ENCODE results near the gene CYP3A5.
A peak's percentile ranks its signal among the peaks of the same experiment; 100 is the strongest.

Gene CYP3A5

GRCh38 chr7:99622596-99622995 lies 57.2 kb downstream of the CYP3A5 start:
- no peak overlapping the region for H3K4me3 ChIP-seq (replicated peaks; ENCODE audit: insufficient read depth, low read length)
- peak overlapping the region; percentile 84; the same call in 1 of the 2 replicates for H3K27ac ChIP-seq (replicated peaks)
- no peaks in the 10 kb centered on the region for H3K27me3 ChIP-seq (ENCODE audit: insufficient read depth, poor library complexity, severe bottlenecking)
- no peak for DNase-seq (ENCODE audit: low read depth in 1 of 2, low spot score in 1 of 2)
- TF ChIP-seq GABPA (IDR thresholded peaks at IDR 0.05; ENCODE audit: low read depth) (no peak), REST (IDR thresholded peaks at IDR 0.05; ENCODE audit: insufficient replicate concordance, low read depth) (no peak), POLR2AphosphoS5 (IDR thresholded peaks at IDR 0.05; ENCODE audit: low read depth) (no peak), CTCF (IDR thresholded peaks at IDR 0.05; ENCODE audit: insufficient read depth, low read length) (no peak), SPI1 (IDR thresholded peaks at IDR 0.05; ENCODE audit: borderline replicate concordance, low read depth) (no peak)

DNA sequence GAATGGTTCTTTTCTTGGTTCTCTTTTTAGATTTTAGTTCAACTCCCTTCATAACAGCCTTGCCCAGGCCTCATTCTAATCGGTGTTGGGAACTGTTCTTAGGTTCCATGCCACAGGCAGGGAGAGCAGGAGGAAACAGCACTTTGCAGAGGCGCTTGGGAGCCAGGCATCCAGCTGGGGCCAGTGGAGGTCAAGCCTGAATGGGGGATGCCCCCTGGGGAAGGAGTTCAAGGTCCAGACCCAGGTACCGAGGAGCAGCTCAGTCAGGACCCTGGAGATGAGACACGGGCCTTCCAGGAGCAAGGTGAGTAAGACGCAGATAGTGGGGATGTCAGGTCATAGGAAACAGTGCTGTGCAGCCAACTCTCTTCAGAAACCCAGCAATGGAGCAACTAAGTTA lies 58.5 kb downstream of the CYP3A5 start:
- no peak overlapping the region for H3K27ac ChIP-seq (replicated peaks)
- H3K4me3 ChIP-seq (replicated peaks; ENCODE audit: insufficient read depth, low read length), result no peak overlapping the region

More for the DNA sequence above, 58.5 kb downstream of the CYP3A5 start:
- DNase-seq (ENCODE audit: low read depth in 1 of 2, low spot score in 1 of 2), result no peak
- H3K27me3 ChIP-seq (ENCODE audit: insufficient read depth, poor library complexity, severe bottlenecking), result no peaks in the 10 kb centered on the region
- no peak for TF ChIP-seq POLR2AphosphoS5 (IDR thresholded peaks at IDR 0.05; ENCODE audit: low read depth)
- no peak for TF ChIP-seq SPI1 (IDR thresholded peaks at IDR 0.05; ENCODE audit: borderline replicate concordance, low read depth)
- TF ChIP-seq GABPA (IDR thresholded peaks at IDR 0.05; ENCODE audit: low read depth), result no peak
- no peak for TF ChIP-seq CTCF (IDR thresholded peaks at IDR 0.05; ENCODE audit: insufficient read depth, low read length)
- TF ChIP-seq REST (IDR thresholded peaks at IDR 0.05; ENCODE audit: insufficient replicate concordance, low read depth), result no peak
